ENCODE data around the gene GPR52.
"Not testable (repeated sequence)": the region's sequence is repeated elsewhere in the genome, so short reads cannot be mapped to it uniquely, and the experiment has no call there.

Gene GPR52, protein sequence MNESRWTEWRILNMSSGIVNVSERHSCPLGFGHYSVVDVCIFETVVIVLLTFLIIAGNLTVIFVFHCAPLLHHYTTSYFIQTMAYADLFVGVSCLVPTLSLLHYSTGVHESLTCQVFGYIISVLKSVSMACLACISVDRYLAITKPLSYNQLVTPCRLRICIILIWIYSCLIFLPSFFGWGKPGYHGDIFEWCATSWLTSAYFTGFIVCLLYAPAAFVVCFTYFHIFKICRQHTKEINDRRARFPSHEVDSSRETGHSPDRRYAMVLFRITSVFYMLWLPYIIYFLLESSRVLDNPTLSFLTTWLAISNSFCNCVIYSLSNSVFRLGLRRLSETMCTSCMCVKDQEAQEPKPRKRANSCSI

DNA sequence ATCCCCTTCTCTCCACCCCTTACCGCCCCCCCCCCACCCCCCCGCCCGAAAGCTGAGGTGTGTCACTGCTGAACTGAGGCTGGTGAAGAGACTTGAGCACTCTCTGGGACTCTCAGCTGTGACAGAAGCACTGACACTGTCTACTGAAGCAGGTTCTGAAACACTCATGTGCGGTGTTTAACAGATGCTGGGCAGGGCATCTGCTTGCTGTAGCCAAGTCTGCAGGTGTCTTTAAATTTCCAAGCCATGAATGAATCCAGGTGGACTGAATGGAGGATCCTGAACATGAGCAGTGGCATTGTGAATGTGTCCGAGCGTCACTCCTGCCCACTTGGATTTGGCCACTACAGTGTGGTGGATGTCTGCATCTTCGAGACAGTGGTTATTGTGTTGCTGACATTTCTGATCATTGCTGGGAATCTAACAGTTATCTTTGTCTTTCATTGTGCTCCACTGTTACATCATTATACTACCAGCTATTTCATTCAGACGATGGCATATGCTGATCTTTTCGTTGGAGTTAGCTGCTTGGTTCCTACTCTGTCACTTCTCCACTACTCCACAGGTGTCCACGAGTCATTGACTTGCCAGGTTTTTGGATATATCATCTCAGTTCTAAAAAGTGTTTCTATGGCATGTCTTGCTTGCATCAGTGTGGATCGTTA is at the start of gene GPR52:
Gene GPR52, plus strand, starts transcription at position 99 of the 665 bp plus-strand sequence. Its CDS starts 148 bp downstream, at position 247.
- no peak for DNase-seq

DNA sequence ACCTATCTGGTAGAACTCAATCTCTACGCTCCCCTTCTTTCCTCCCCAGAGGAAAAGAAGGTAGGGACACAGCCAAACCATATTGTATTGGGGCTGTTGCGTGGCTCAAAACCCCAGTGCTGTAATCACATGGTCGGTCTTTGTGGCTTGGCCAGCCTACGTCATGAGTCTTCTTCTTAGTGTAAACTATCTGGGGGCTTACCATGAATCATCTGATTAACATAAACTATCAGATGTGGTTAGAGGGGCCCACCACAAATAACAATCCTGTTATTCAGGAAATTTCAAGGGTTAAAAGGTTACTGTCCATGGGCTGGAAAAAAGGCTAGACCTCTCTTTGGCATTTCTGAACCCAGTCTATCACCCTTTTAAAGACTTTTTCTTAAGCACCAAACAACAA is 49.5 kb upstream of the GPR52 start:
- peak in 1 of 2 experiments; percentile 6 for DNase-seq

DNA sequence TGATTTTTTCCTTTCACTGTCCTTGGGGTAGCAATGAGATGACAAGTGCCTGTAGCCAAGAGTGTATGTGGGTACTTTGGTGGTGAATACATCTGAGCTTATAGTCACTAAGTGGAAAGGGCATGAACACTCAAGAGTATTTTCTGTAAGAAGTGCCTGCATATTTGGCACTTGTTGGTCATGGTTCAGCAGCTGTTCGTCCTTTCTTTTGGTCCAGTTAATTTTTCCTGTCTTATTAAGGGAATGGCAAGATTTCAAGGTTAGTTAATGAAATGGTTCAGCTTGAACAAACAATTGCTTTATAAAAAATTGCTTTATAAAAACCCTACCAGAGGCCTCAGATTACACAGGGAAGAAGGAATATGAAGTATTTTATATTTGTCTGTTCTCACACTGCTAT is 48.6 kb upstream of the GPR52 start:
- DNase-seq: no peak

DNA sequence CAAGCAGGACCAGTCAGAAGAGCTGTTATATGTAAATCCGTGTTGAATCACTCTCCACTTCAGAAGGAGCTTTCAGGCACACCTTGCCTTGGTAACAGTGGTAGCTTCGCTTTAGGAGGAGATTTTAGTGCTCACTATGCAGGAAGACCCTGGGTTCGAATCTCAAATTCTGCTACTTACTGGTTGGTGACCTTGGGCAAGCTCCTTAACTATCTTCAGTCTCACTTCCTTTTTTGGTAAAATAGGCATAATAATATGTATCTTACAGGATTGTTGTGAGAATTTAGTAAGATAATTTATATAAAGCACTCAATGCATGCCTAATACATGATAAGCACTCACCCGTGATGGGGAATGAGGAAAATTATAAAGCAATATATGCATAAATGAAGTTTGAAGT is 46.7 kb upstream of the GPR52 start:
- no peak for DNase-seq

DNA sequence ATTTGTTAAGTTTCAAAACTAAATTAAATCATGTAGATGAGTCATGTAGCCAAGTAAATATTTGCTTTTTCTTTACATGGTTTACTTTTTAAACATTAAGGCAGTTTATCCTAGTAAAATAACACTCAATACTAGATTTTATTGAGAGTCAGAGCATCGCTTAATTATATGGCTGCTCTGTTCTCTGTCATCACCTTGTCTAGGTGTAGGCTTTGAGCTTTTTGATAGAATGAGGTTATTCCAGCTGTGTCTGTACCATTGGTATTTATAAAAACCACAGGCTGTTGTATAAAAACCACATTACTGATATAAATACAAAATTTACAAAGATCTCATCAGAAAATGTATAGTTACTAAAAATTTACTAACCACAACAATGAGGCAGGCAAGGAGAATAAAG is 42.5 kb upstream of the GPR52 start:
- no peak for DNase-seq

DNA sequence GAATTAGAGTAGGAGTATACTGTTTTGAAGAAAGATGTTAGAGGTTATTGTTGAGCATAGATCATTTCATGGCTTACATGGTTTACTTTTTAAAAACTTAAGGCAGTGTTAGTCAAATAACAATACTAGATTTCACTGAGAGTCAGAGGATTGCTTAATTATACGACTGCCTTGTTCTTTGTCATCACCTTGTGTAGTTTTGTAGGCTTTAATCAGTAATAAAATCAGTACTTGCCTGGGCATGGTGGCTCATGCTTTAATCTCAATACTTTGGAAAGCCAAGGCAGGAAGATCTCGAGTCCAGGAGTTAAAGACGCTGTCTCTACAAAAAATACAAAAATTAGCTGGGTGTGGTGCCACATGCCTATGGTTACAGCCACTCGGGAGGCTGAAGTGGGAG is 41.3 kb upstream of the GPR52 start:
- DNase-seq: no peak

DNA sequence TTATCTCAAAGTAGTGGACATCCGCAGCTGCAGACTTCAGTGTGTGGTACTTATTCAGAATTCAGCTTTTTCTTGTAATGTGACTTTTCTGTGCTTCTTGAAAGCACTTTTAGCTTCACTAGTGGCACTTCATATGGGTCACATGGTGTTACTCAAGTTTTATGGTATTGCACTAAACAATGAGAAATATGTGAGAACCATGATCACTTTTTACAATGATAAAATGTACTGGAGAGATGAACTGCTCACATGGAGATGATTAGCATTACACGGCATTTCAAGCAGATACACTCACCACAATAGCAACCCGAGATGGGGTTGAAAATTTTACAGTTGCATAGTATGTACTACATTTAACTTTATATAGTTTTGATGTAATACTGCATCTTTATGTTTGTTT is 40.1 kb upstream of the GPR52 start:
- DNase-seq: no peak

DNA sequence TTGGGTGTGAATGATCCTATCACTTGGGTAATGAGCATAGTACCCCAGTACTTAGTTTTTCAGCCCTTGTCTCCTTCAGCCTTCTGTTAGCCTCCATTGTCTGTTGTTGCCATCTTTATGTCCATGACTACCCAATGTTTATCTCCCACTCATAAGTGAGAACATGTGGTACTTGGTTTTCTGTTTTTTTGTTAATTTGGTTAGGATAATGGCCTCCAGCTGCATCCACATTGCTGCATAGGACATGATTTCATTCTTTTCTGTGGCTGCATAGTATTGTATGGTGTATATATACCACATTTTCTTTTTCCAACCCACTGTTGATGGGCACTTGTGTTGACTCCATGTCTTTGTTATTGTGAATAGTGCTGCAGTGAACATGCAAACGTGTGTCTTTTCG is 39.6 kb upstream of the GPR52 start:
- DNase-seq: no peak

DNA sequence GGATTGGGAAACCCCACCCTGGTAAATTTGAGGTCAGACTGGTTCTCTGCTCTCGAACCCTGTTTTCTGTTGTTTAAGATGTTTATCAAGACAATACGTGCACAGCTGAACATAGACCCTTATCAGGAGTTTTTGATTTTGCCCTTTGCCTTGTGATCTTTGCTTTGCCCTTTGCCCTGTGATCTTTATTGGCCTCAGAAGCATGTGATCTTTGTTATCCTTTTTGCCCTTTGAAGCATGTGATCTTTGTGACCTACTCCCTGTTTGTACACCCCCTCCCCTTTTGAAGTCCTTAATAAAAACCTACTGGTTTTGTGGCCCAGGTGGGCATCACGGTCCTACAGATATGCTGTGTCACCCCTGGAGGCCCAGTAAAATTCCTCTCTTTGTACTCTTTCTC is 38.0 kb upstream of the GPR52 start:
- DNase-seq: not testable (repeated sequence)

DNA sequence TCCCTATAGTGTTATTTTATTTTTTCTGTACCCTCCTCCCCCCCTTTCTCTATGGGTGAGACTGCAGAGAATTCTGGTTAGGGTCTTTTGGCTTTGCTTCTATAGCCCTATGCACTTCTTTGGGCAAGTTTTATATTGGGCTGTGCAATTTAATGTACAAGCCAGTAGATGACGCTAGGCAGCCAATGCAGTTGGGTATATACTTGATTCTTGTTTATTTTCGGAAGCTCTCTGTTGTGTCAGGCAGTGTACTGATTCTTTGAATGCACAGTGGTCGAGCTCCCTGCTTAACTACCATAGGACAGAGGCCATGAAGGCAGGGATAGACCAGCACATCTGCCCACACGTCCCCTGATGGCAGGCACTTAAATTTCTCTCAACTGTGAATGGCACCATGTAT is 34.1 kb upstream of the GPR52 start:
- DNase-seq: no peak

DNA sequence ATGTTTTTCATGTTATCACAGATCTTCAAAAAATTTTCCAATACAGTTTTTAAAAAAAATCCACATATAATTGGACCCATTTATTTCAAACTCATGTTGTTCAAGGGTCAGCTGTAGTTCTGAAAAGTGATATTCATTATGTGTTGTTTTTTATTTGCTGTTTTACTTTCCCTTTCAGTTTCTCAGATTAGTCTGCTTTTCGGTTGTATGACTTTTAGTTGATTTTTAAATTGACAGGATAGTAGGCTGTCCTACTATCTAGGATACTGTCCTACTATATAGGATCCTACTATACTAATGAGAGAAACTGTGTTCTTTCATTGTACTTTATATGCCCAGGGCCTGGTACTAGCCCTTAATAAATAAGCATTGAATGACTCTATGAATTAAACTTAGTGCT is 33.6 kb upstream of the GPR52 start:
- no peak for DNase-seq

DNA sequence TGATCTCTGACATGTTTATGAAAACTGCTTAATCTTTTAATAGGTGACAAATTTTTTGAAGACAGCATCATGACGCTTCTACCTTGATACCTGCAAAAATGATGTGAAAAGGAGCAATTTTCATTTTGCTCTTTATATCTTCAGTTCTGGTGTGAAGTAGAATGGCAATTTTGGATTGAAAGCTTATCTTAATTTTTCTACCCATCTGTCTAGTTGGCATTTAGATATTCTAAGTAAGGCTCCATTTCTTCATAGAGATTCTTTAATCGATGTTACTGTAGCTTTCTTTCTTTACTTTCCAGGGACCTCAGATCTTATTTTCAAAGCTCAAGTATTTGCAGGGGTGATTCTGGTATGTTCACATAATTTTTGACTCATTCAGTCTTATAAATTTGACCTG is 32.3 kb upstream of the GPR52 start:
- no peak for DNase-seq

DNA sequence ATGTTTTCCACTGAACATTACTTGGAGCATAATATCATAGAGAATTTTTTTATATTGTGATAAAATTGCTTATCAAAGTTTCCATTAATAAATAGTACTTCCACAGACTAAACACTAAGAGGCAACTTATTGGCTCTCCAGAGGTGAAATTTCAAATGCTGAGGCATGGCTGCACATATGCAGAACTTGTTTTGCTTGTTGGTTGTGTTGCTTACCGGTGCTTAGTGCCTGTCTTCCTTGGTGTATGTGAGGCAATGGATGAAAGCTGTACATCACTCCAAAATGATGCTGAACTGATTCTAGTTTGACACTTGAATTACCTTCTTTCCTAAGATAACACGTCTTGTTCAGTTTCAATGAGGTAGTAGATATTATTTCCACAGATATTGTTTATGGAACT is 29.8 kb upstream of the GPR52 start:
- no peak for DNase-seq

DNA sequence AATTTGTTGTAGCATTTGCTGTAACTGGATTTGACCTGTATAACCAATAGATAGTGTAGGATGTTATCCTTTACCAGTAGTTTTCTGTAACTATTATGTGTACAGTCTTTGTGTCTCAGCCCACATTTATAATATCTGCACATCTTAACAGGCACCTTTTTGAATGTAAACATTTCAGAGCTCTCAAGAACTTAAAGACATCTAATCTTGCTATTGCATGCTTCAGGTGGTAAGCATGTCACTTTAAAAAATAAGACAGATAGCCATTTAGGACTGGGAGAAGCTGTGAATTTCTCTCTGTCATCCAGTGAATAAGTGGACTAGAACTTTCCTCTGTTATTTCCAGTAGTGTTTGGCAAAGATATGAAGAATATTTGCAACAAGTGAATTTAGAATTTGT is 22.6 kb upstream of the GPR52 start:
- DNase-seq: no peak

DNA sequence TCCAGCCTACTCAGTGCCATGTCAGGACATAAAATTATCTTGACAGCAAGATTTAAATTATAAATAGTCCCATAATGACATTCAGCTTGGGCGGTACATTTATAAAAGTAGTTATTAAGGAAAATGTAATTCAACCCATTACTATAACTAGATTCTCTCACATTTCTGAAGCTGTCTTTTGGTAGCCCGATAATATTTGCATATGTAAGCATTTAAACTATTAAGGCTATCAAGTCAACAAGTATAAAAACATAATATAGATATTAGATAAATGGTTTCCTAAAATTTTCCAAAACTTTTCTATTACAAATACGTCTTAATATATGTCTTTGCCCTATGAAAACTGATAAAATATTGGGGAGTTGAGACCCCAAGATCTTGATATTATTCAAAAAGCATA is 21.6 kb upstream of the GPR52 start:
- no peak for DNase-seq

DNA sequence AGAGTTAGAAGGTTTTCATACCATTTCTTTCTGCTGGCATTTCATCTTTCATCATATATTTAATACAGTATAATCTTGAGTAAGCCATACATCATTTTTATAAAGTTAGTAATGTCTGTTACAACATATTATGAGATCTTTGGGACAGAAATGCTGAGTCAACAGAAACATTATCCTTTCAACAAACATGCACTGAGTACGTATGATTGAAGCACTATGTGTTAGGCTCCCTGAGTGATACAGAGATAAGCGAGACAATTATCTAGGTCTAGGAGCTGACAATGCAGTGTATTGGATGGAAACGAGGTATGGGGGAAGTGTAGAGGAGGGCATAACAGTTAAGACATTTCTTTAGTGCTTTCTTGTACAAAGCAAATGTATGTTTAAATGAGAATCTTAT is 19.7 kb upstream of the GPR52 start:
- no peak for DNase-seq

DNA sequence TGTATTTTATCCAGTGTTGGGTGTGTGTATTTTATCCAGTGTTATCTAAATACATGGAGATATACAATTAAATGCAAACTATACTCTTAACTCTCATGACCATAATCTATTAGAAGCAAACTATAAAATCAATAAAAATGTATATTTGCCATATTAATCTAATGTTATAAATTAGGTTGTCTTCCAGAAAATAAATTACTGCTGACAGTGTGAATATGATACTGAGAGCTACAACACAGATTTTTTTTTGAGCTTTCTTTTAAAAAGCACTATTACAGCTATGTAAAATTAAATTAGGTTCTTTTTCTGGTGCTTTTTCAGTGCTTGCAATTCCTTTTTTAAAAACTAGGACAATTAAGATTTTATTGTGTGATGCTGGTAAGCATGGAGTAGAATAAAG is 19.0 kb upstream of the GPR52 start:
- DNase-seq: no peak

DNA sequence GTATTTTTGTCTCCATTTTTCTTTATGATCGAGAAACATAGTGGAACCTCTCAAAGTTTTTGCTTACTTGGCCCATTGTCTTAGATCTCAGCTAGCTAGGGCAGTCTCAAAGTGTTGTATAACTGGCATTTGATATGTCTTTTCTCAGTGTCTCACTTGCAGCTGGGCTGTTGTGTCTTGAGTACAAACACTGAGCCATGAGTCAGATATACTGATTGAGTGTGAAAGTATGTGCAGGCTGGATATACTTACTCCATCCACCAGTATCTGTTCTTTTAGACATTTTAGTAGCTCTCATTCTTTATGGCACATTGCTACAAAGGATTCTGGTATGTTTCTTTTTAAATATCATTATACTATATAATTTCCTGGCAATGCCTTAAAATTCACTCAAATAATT is 14.3 kb upstream of the GPR52 start:
- no peak for DNase-seq

DNA sequence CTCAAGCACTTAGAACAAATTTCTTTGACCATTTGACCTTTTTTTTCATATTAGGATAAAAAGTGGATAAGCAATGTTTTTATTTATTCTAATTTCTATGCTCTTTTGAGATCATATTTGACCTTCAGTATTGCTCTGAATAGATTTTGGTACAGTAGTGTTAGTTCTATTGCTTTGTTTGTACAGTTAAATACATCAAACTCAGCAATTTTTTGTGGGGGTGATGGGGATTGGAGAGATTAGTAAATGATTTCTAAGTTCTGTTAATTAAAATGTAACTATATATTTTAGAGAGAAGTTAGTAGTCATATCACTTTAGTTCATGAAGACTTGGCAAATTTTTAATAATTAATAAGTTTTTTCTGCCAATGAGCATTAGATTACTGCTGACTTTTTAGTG is 2.4 kb upstream of the GPR52 start:
- DNase-seq: no peak

DNA sequence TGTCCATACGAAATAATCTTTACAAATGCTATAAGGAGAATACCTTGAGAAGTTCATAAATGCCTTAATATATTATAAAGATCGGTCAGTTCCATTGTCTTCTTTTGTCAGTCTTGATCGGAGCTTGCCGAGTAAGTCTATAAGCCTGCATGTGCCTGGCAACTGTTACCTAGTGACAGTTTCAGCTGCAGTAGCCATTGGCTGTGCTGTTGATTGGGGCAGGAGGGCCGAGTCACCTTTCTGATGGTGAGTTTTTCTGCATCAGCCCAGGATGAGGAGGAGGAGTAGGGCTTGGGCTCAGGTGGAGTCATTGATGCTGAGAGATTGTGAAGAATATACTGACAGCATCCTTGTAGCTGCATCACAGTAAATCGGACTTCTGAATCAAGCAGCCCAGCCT is 1.9 kb upstream of the GPR52 start:
- no peak for DNase-seq

DNA sequence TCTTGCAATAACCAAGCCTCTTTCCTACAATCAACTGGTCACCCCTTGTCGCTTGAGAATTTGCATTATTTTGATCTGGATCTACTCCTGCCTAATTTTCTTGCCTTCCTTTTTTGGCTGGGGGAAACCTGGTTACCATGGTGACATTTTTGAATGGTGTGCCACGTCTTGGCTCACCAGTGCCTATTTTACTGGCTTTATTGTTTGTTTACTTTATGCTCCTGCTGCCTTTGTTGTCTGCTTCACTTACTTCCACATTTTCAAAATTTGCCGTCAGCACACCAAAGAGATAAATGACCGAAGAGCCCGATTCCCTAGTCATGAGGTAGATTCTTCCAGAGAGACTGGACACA is 743 bp downstream of the GPR52 start:
- no peak for DNase-seq

DNA sequence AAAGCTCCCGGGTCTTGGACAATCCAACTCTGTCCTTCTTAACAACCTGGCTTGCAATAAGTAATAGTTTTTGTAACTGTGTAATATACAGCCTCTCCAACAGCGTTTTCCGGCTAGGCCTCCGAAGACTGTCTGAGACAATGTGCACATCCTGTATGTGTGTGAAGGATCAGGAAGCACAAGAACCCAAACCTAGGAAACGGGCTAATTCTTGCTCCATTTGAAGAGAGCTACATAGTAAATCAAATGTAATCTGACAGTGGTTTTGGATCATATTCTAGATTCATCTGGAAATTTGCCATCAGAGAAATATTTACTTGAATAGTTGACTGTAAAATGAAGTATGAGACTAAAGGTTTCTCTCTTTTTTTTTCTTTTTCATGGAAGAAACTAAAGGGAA is 1.2 kb downstream of the GPR52 start:
- no peak for DNase-seq

DNA sequence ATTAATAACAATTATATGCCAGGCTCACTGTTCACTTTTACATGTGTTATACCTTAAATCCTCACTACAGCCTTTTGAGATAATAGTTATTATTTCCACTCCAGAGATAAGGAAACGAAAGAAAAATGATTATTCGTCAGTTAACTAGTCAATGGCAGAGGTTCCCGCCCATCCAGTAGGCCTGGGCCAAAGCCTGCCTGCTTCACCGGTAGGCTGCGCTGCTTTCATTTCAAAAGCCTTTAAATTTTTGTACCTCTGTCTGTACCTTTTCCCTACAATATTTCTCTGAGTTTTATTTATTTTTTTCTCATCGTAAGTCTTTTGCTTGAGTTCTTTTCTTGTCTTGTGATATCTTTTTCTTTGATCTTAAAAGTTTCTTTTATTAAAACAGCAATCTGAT is 3.6 kb downstream of the GPR52 start:
- DNase-seq: no peak

DNA sequence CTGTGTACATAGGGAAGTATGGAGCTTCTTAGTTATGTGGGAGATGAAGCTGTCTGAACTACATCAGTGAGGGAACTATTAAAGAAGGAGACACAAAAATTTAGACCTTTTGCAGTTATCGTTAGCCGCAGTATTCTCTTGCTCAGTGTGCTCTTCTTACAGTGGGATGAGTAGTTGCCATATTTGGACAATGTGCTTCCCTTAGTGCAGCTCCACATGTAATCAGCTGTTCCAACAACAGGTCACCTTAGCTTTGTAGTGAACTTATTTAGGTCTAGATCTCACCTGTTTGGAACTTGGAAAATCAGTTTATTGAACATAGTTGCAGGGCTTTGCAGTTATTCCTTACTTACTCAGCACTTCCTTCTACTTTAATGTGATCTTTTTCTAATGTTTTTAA is 18.1 kb downstream of the GPR52 start:
- no peak for DNase-seq

DNA sequence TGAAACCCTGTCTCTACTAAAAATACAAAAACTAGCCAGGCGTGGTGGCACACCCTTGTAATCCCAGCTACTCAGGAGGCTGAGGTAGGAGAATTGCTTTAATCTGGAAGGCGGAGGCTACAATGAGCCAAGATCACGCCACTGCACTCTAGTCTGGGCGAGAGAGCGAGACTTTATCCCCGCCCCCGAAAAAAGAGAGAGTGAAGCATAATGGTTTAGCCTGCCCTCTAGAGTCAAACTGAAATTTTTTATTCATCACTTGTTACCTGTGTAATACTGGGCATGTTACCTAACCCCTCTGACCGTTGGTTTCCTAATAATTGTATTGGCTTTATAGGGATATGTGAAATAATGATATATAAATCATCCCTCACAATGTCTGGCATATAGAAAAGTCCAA is 18.8 kb downstream of the GPR52 start:
- no peak for DNase-seq
